ENCODE results near the gene SPON2.

The SPON2 gene

DNA sequence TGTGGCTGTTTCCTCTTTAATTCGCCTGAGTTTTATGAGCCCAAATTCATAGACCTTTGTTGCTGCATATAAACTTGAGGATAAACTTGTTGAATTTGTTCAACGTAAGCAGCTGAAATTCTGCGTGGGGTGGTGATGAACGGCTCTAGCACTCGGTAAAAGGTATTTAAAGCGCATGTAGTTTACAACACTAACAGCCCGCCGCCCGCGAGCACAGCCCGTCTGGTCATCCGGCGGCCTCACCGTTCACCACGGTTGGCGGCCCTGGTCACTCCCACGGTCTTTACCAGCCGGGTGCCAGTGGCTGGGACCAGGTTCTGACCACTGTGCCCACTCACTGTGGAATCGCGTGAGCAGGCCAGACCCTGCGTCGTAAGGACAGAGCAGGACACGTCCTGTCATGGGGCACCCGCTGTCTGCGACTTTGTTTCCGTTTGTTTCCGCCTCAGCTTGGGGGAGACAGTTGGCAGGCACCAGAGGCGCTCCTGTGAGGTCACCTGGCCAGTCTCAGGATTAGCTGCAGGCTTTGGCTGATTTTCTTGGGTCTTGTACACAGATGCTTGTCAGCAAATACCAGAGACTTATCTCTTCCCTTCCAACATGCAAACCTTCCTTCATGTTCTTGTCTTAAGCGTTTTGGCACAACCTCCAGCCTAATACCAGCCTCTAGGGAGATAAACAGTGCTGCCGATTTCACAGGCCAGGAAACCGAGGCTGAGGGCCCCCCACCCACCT is 36.8 kb upstream of the SPON2 start:
- no peak for DNase-seq (ENCODE audit: low read depth in 3 of 3, low spot score in 1 of 3)

- DNase-seq (ENCODE audit: low read depth in 3 of 3, low spot score in 1 of 3), result no peak
These were observed 36.0 kb upstream of the SPON2 start for GRCh38 chr4:1208266-1208961.

- DNase-seq (ENCODE audit: low read depth in 3 of 3, low spot score in 1 of 3), result no peak
These were observed 35.4 kb upstream of the SPON2 start for GRCh38 chr4:1207603-1208265.

DNA sequence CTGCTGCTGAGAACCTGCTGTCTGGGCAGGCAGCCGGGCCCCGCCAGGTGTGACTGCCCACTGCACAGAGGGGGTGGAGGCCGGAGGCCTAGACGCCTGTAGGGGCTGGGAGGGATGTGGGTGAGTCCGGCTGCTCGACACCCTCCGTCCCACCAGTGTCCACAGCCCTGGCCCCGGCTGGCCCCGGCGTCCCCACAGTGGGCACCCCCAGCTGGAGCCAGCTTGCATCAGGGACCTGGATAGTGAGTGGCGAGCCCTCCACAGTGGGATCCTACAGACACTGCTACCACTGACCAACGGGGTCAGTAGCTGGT is 34.7 kb upstream of the SPON2 start:
- no peak for DNase-seq (ENCODE audit: low read depth in 3 of 3, low spot score in 1 of 3)

- DNase-seq (ENCODE audit: low read depth in 3 of 3, low spot score in 1 of 3), result no peak
These were observed 34.1 kb upstream of the SPON2 start for GRCh38 chr4:1206299-1207156.

GRCh38 chr4:1205586-1206298 is 33.4 kb upstream of the SPON2 start:
- no peak for DNase-seq (ENCODE audit: low read depth in 3 of 3, low spot score in 1 of 3)

DNA sequence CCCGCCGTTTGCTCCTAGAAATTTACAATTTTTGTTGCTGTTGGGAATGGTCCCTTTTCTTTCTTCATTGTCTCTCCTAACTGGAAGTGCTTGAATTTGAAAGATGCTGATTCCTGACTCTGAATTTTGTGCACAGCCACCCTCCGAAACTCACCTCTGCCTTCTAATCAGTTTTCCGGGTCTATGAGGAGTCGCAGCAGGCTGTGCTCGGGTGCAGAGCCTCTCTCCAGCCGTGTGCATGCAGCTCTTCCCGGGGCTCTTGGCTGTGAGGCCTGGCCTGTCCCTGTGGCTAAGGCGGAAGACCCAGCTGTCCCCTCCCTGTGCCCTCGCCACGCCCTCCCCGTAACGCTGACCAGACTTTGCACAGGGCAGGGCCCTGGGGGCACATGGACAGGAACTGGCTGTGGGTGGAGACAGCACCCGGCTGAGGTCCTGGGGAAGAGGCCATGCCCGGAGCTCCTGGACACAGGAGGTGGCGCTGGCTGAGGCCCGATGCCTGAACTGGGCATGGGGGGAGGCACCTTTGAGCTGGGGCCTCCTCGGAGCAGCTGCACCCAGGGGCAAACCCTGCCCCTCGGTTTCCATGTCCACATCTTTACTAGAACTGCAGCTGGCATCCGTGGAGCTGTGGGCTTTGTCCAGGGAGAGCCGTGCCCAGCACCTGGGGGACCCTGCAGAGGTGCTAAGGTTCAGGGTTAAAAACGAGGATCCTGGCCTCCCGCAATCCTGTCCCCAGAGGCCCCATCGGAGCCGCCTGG is 32.6 kb upstream of the SPON2 start:
- no peak for DNase-seq (ENCODE audit: low read depth in 3 of 3, low spot score in 1 of 3)

- DNase-seq (ENCODE audit: low read depth in 3 of 3, low spot score in 1 of 3), result no peak
These were observed 32.0 kb upstream of the SPON2 start for GRCh38 chr4:1204286-1204827.

- no peak for DNase-seq (ENCODE audit: low read depth in 3 of 3, low spot score in 1 of 3)
These were observed 30.7 kb upstream of the SPON2 start for GRCh38 chr4:1203026-1203616.

- DNase-seq (ENCODE audit: low read depth in 3 of 3, low spot score in 1 of 3), result no peak
These were observed 30.2 kb upstream of the SPON2 start for GRCh38 chr4:1202526-1203011.

DNA sequence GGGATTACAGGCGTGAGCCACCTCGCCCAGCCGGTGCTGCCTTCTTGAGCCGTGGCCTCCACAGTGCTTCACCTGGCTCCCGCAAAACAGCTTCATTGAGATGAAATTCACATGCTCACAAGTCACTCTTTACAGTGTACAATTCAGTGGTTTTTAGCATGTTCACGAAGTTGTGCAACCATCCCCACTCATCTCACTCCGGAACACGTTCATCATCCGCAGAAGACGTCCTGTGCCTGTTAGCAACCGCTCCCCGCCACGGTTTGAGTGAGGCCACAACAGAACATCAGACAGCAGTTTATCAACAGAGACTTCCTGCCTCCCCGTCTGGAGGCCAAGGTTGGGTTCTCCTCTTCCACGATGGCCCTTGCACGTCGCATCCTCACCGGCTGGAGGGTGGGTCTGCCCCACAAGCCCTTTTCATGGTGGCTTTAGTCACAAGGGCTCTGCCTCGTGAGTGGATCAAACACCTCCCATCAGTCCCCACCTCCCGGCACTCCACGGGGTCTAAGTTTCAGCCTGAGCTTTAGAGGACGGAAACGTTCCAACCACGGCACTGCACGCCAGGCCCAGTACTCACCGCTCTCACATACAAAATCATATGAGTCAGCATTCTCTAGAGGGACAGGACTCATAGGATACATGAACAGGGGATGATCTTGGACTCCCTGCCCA is 29.6 kb upstream of the SPON2 start:
- DNase-seq (ENCODE audit: low read depth in 3 of 3, low spot score in 1 of 3), result peak; percentile 38 to 68 (median 67)

GRCh38 chr4:1200425-1201035 is 28.1 kb upstream of the SPON2 start:
- no peak for DNase-seq (ENCODE audit: low read depth in 3 of 3, low spot score in 1 of 3)

GRCh38 chr4:1199556-1200331 is 27.4 kb upstream of the SPON2 start:
- DNase-seq (ENCODE audit: low read depth in 3 of 3, low spot score in 1 of 3), result no peak

- DNase-seq (ENCODE audit: low read depth in 3 of 3, low spot score in 1 of 3), result no peak
These were observed 25.9 kb upstream of the SPON2 start for GRCh38 chr4:1198098-1198844.

- no peak for DNase-seq (ENCODE audit: low read depth in 3 of 3, low spot score in 1 of 3)
These were observed 24.2 kb upstream of the SPON2 start for GRCh38 chr4:1196421-1197183.

DNA sequence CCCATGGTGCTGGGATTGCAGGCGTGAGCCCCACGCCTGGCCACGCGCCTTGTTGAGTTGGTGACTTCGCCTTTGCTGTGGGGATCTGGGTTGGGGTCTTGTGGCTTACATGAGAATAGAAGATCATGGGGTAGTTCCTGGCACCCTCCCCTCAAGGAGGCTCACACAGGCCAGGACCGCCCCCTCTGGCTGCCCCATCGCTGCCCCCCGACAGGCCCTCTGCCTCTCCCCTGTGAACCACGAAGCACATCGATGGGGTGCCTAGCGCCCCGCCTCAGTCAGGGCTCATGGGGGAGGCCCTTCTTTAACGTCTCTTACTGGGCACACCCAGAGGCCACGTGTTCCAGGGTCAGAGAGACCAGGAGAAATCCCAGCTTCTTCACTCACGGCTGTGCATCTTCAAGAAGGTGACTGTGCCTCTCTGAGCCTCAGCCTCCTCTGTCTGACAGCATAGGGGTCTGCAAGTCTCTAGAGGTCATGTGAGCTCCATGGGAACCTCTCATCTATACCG is 23.6 kb upstream of the SPON2 start:
- DNase-seq (ENCODE audit: low read depth in 3 of 3, low spot score in 1 of 3), result no peak
